Panc1 (cell line): Measurements from ENCODE around the gene SMURF1. TPM values are rescaled to one million over a fixed set of nuclear protein-coding genes. Genes with fewer than 3 reads are reported as not detected.

Source experiments
- ATAC-seq: fragments of 200-7000 bp; cut with Tn5 transposase; 2 replicates; pipeline ENCODE4 v1.9.1; 2020; ENCODE audit warnings: mild to moderate bottlenecking, moderate library complexity
- BruUV-seq: library from RNA; stranded (reverse); fragments of 400-500 nt; replicated peaks from 2 replicates; lab custom pipeline; 2021; lab: Mats Ljungman, UMichigan
- CTCF ChIA-PET: fragments of 300-600 bp; sonication (Branson Sonifier 250); formaldehyde crosslinking; loops from one replicate; lab custom pipeline; 2022; ENCODE audit warnings: antibody characterized with exemption; lab: Charles Lee
- POLR2A ChIA-PET: fragments of 300-600 bp; sonication (Branson Sonifier 250); formaldehyde crosslinking; loops from one replicate; lab custom pipeline; 2022; ENCODE audit warnings: antibody characterized with exemption; lab: Charles Lee
- DNase-seq: peaks from one replicate; pipeline ENCODE4 v3.0.0-alpha.2; 2010; ENCODE audit warnings: low read depth, low spot score
- H3K27ac ChIP-seq: 2 replicates; pipeline ENCODE4 v1.5.1; 2011; ENCODE audit warnings: mild to moderate bottlenecking, low read length, inconsistent platforms
- H3K27me3 ChIP-seq: fragments of 200-500 bp; sonication (Bioruptor generic); 2 replicates; pipeline ENCODE4 v1.6.0; 2014; ENCODE audit warnings: low read length, inconsistent platforms; ENCODE audit not compliant: control insufficient read depth, insufficient read depth
- H3K36me3 ChIP-seq: fragments of 200-500 bp; sonication (Bioruptor generic); 2 replicates; pipeline ENCODE4 v1.5.1; 2014; ENCODE audit warnings: inconsistent platforms, mild to moderate bottlenecking, low read length, moderate library complexity; ENCODE audit not compliant: control insufficient read depth, insufficient read depth
- H3K4me1 ChIP-seq: 2 replicates; pipeline ENCODE4 v1.5.1; 2011; ENCODE audit warnings: inconsistent platforms, mild to moderate bottlenecking, low read length, moderate library complexity; ENCODE audit not compliant: control insufficient read depth, insufficient read depth
- H3K4me3 ChIP-seq, 2 experiments: 2 replicates each; pipeline ENCODE4 v1.5.1; 2011 to 2012; ENCODE audit warnings: low read depth in 2 of 2, low read length in 2 of 2, mild to moderate bottlenecking in 2 of 2, inconsistent platforms in 1 of 2, moderate library complexity in 1 of 2
- H3K9me3 ChIP-seq: fragments of 200-500 bp; sonication (Bioruptor generic); 2 replicates; pipeline ENCODE4 v1.5.1; 2014; ENCODE audit warnings: low read depth, mild to moderate bottlenecking, inconsistent platforms, low read length, moderate library complexity; ENCODE audit not compliant: control insufficient read depth, insufficient read depth
- CTCF ChIP-seq: fragments of 450-650 bp; IDR thresholded peaks from 2 replicates; pipeline ENCODE4 v1.5.1; 2017; ENCODE audit warnings: mild to moderate bottlenecking
- POLR2AphosphoS5 ChIP-seq: IDR thresholded peaks from 2 replicates; pipeline ENCODE4 v1.6.1; 2012; ENCODE audit warnings: mild to moderate bottlenecking, low read depth, low read length, moderate library complexity
- SIN3A ChIP-seq: IDR thresholded peaks from 2 replicates; pipeline ENCODE4 v1.6.1; 2012; ENCODE audit warnings: low read depth, mild to moderate bottlenecking, low read length, moderate library complexity, borderline replicate concordance; ENCODE audit not compliant: insufficient read depth
- in situ Hi-C: cut with HindIII; loops from 2 replicates; pipeline ENCODE4 v1.10.0; 2016; ENCODE audit warnings: low sequenced_read_pairs, low pct_unique_long_range_greater_than_20kb
- intact Hi-C: fragments of 100-400 bp; cut with micrococcal nuclease; formaldehyde crosslinking; loops from one replicate; pipeline ENCODE4 v1.10.0; 2022; ENCODE audit not compliant: unreplicated experiment
- total RNA-seq: library from RNA; stranded (reverse); gene quantifications from one replicate; pipeline ENCODE4 v1.2.1, GENCODE V29; 2021; ENCODE audit not compliant: unreplicated experiment
- TF ChIP-seq, protein P1 (sequence below), 2 experiments: IDR thresholded peaks; 2 replicates each; pipeline ENCODE4 v1.6.1; 2011 to 2012; ENCODE audit warnings: low read depth in 2 of 2, control low read depth in 1 of 2, low read length in 1 of 2, mild to moderate bottlenecking in 1 of 2, moderate library complexity in 1 of 2; ENCODE audit not compliant: insufficient read depth in 1 of 2

SMURF1 gene
- total RNA-seq, 1 experiment from 2014 or later = 47.0 TPM

DNA sequence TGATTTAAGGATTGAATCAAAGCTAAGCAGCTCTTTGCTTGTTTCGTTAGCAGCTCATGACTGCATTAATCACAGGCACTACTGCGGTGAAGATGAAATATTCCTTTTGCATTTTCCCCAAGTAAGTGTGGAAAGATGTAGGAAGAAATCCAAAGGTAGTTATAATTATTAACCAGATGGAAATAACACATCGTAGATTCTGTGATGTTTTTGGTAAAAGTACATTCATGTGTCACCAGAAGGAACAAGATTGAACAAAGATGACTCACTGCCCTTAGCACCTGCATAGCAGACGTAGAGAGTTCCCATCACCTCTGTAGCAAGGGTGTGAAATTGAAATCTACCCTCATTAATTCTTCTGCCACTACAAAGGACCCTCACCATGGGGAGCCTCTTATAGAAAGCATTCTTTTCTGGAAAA is 37.1 kb downstream of the SMURF1 start:
- TF ChIP-seq POLR2AphosphoS5 (no peak), CTCF (no peak)
- TF ChIP-seq, protein P1, sequence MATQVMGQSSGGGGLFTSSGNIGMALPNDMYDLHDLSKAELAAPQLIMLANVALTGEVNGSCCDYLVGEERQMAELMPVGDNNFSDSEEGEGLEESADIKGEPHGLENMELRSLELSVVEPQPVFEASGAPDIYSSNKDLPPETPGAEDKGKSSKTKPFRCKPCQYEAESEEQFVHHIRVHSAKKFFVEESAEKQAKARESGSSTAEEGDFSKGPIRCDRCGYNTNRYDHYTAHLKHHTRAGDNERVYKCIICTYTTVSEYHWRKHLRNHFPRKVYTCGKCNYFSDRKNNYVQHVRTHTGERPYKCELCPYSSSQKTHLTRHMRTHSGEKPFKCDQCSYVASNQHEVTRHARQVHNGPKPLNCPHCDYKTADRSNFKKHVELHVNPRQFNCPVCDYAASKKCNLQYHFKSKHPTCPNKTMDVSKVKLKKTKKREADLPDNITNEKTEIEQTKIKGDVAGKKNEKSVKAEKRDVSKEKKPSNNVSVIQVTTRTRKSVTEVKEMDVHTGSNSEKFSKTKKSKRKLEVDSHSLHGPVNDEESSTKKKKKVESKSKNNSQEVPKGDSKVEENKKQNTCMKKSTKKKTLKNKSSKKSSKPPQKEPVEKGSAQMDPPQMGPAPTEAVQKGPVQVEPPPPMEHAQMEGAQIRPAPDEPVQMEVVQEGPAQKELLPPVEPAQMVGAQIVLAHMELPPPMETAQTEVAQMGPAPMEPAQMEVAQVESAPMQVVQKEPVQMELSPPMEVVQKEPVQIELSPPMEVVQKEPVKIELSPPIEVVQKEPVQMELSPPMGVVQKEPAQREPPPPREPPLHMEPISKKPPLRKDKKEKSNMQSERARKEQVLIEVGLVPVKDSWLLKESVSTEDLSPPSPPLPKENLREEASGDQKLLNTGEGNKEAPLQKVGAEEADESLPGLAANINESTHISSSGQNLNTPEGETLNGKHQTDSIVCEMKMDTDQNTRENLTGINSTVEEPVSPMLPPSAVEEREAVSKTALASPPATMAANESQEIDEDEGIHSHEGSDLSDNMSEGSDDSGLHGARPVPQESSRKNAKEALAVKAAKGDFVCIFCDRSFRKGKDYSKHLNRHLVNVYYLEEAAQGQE (IDR thresholded peaks at IDR 0.05; ENCODE audit: insufficient read depth in 1 of 2, low read depth in 2 of 2, low read length in 1 of 2) = no peak
- ATAC-seq (no peak), DNase-seq (no peak)
- BruUV-seq = no TSS peak
- in situ Hi-C loops = no loop called here
- H3K36me3 ChIP-seq = no peaks in the 10 kb centered on the region
- intact Hi-C loops = no loop called here
- H3K4me1 ChIP-seq = peaks cover 93% of the 10 kb centered on the region
- ChIA-PET POLR2A (no interaction called here), CTCF (no interaction called here)
- H3K4me3 ChIP-seq = no peak overlapping the region
- no peaks in the 10 kb centered on the region for H3K27me3 ChIP-seq
- H3K9me3 ChIP-seq = no peaks in the 10 kb centered on the region
- peak overlapping the region; percentile 26 for H3K27ac ChIP-seq

DNA sequence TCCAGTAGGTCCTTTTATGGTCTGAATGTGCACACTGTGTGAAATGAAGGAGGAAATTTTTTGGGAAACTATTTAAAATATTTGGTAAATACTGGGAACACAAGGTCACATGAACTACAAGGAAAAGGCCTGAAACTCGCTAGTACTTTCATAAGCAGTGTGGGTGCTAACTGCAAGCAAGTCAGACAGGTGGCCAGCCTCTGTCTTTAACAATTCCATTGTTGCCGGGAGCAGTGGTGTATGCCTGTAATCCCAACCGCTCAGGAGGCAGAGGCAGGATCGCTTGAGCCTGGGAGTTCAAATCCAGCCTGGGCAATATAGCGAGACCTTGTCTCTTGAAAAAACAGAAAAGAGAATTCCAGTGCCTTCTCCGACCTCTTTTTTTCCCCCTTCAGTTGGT is 37.5 kb downstream of the SMURF1 start:
- TF ChIP-seq SIN3A (no peak), POLR2AphosphoS5 (no peak)
- TF ChIP-seq, protein P1 (IDR thresholded peaks at IDR 0.05; ENCODE audit: insufficient read depth in 1 of 2, low read depth in 2 of 2, low read length in 1 of 2) = no peak
- Histone ChIP-seq H3K27me3 (no peaks in the 10 kb centered on the region), H3K4me1 (peaks cover 89% of the 10 kb centered on the region), H3K9me3 (no peaks in the 10 kb centered on the region), H3K4me3 (no peak overlapping the region), H3K36me3 (no peaks in the 10 kb centered on the region), H3K27ac (peak overlapping the region; percentile 26)
- DNase-seq (no peak), ATAC-seq (no peak)
- TSS peak; percentile 2 for BruUV-seq
- ChIA-PET CTCF (no interaction called here), POLR2A (no interaction called here)
- in situ Hi-C loops (no loop called here), intact Hi-C loops (no loop called here)
